Skeletal muscle satellite cell (primary cell): ENCODE results near the gene TBCD.
A peak's percentile ranks its signal among the peaks of the same experiment; 100 is the strongest.
"Not testable (repeated sequence)": the region's sequence is repeated elsewhere in the genome, so short reads cannot be mapped to it uniquely, and the experiment has no call there.

ENCODE experiments used
- H3K27me3 ChIP-seq: 2 replicates; pipeline ENCODE4 v1.7.0; 2013; ENCODE audit warnings: low read length; ENCODE audit not compliant: control insufficient read depth, insufficient read depth
- H3K36me3 ChIP-seq: 2 replicates; pipeline ENCODE4 v1.7.0; 2013; ENCODE audit warnings: mild to moderate bottlenecking, control low read depth, low read length; ENCODE audit not compliant: insufficient read depth
- H3K4me1 ChIP-seq: 2 replicates; pipeline ENCODE4 v1.7.0; 2013; ENCODE audit warnings: low read length; ENCODE audit not compliant: control insufficient read depth, insufficient read depth
- H3K4me2 ChIP-seq: 2 replicates; pipeline ENCODE4 v1.7.0; 2013; ENCODE audit warnings: mild to moderate bottlenecking, low read length
- H3K4me3 ChIP-seq: 2 replicates; pipeline ENCODE4 v1.7.0; 2013; ENCODE audit warnings: low read length
- H3K9ac ChIP-seq: 2 replicates; pipeline ENCODE4 v1.7.0; 2013; ENCODE audit warnings: mild to moderate bottlenecking, low read depth, low read length, moderate library complexity
- H3K9me3 ChIP-seq: replicated peaks from 2 replicates; pipeline ENCODE4 v1.7.0; 2013; ENCODE audit warnings: mild to moderate bottlenecking, control low read depth, low read length

Gene TBCD

GRCh38 chr17:82960419-82961271 is 208.8 kb downstream of the TBCD start:
- Histone ChIP-seq H3K9ac (no peak overlapping the region), H3K4me1 (peaks cover 9% of the 10 kb centered on the region), H3K36me3 (no peaks in the 10 kb centered on the region), H3K9me3 (no peaks in the 10 kb centered on the region), H3K4me3 (no peak overlapping the region), H3K4me2 (no peak overlapping the region), H3K27me3 (no peaks in the 10 kb centered on the region)

- no peaks in the 10 kb centered on the region for H3K9me3 ChIP-seq
- H3K9ac ChIP-seq, result no peak overlapping the region
- H3K27me3 ChIP-seq, result no peaks in the 10 kb centered on the region
- H3K4me1 ChIP-seq, result peaks cover 9% of the 10 kb centered on the region
- H3K4me2 ChIP-seq, result no peak overlapping the region
- no peaks in the 10 kb centered on the region for H3K36me3 ChIP-seq
- H3K4me3 ChIP-seq, result no peak overlapping the region
Observed at GRCh38 chr17:82961366-82962162, 209.7 kb downstream of the TBCD start.

GRCh38 chr17:82962163-82962720 is 210.4 kb downstream of the TBCD start:
- no peak overlapping the region for H3K4me2 ChIP-seq
- H3K4me3 ChIP-seq, result no peak overlapping the region
- no peak overlapping the region for H3K9ac ChIP-seq
- H3K27me3 ChIP-seq, result no peaks in the 10 kb centered on the region
- peaks cover 9% of the 10 kb centered on the region for H3K4me1 ChIP-seq
- no peaks in the 10 kb centered on the region for H3K9me3 ChIP-seq
- H3K36me3 ChIP-seq, result no peaks in the 10 kb centered on the region

- Histone ChIP-seq H3K36me3 (no peaks in the 10 kb centered on the region), H3K4me1 (peaks cover 9% of the 10 kb centered on the region), H3K4me3 (peak overlapping the region; percentile 31), H3K27me3 (no peaks in the 10 kb centered on the region), H3K9ac (peak overlapping the region; percentile 55), H3K4me2 (peak overlapping the region; percentile 73), H3K9me3 (no peaks in the 10 kb centered on the region)
Observed at GRCh38 chr17:82963104-82963950, 211.5 kb downstream of the TBCD start.

GRCh38 chr17:82964451-82964850 is 212.6 kb downstream of the TBCD start:
- H3K4me3 ChIP-seq, H3K9ac ChIP-seq, H3K4me1 ChIP-seq, H3K4me2 ChIP-seq, H3K36me3 ChIP-seq, H3K27me3 ChIP-seq, H3K9me3 ChIP-seq: not testable (repeated sequence)

GRCh38 chr17:82964851-82965341 is 213.0 kb downstream of the TBCD start:
- H3K27me3 ChIP-seq, result no peaks in the 10 kb centered on the region
- H3K9ac ChIP-seq, result no peak overlapping the region
- H3K4me1 ChIP-seq, result peaks cover 9% of the 10 kb centered on the region
- H3K4me3 ChIP-seq, result no peak overlapping the region
- H3K4me2 ChIP-seq, result no peak overlapping the region
- H3K9me3 ChIP-seq, result no peaks in the 10 kb centered on the region
- H3K36me3 ChIP-seq, result no peaks in the 10 kb centered on the region

- Histone ChIP-seq H3K36me3 (no peaks in the 10 kb centered on the region), H3K9ac (no peak overlapping the region), H3K4me1 (peaks cover 9% of the 10 kb centered on the region), H3K4me2 (no peak overlapping the region), H3K27me3 (no peaks in the 10 kb centered on the region), H3K4me3 (no peak overlapping the region), H3K9me3 (no peaks in the 10 kb centered on the region)
Observed at GRCh38 chr17:82965371-82965770, 213.5 kb downstream of the TBCD start.

- H3K4me2 ChIP-seq, result no peak overlapping the region
- no peaks in the 10 kb centered on the region for H3K36me3 ChIP-seq
- H3K9ac ChIP-seq, result no peak overlapping the region
- no peaks in the 10 kb centered on the region for H3K9me3 ChIP-seq
- H3K4me3 ChIP-seq, result no peak overlapping the region
- H3K27me3 ChIP-seq, result no peaks in the 10 kb centered on the region
- H3K4me1 ChIP-seq, result peaks cover 9% of the 10 kb centered on the region
Observed at GRCh38 chr17:82966415-82966814, 214.6 kb downstream of the TBCD start.

GRCh38 chr17:82967268-82968032 is 215.6 kb downstream of the TBCD start:
- Histone ChIP-seq H3K4me3 (no peak overlapping the region), H3K4me1 (peaks cover 9% of the 10 kb centered on the region), H3K9me3 (no peaks in the 10 kb centered on the region), H3K27me3 (no peaks in the 10 kb centered on the region), H3K4me2 (no peak overlapping the region), H3K9ac (no peak overlapping the region), H3K36me3 (no peaks in the 10 kb centered on the region)

GRCh38 chr17:82968033-82968841 is 216.4 kb downstream of the TBCD start:
- H3K9me3 ChIP-seq, H3K4me2 ChIP-seq, H3K4me1 ChIP-seq, H3K9ac ChIP-seq, H3K36me3 ChIP-seq, H3K4me3 ChIP-seq, H3K27me3 ChIP-seq: not testable (repeated sequence)
